HG03575 (cell line): ENCODE data around the gene SHISAL2B.

Experiments used
- ATAC-seq: cut with Tn5 transposase; IDR thresholded peaks from one replicate; pipeline ENCODE4 v1.9.1; 2021; ENCODE audit not compliant: unreplicated experiment, insufficient number of reproducible peaks, low FRiP score; ENCODE audit errors: extremely low read depth

SHISAL2B gene

GRCh38 chr5:64766941-64767340, 76.6 kb downstream of the SHISAL2B start:
- ATAC-seq = no peak
